Stimulated activated effector memory CD8-positive, alpha-beta T cell treated with anti-CD3 and anti-CD28 coated beads, Interleukin-12 subunit alpha, Interleukin-12 subunit beta, amount 100 ng/mL, for 72 hours (primary cell): ENCODE results near the gene SYMPK.
A peak's percentile ranks its signal among the peaks of the same experiment; 100 is the strongest.

Source experiments
- ATAC-seq: fragments of 150-1000 bp; cut with Tn5 transposase; 2 replicates; pipeline ENCODE4 v1.10.0; 2021
- DNase-seq, 2 donors: peaks; one replicate each; pipeline ENCODE4 v3.0.0; 2021 to 2022; ENCODE audit warnings: low spot score in 2 of 2
- H3K27ac Mint-ChIP-seq: one replicate; pipeline ENCODE4 v1.8.0; 2022; ENCODE audit warnings: mild to moderate bottlenecking, mixed read lengths
- H3K36me3 Mint-ChIP-seq: one replicate; pipeline ENCODE4 v1.8.0; 2022; ENCODE audit warnings: mild to moderate bottlenecking, mixed read lengths
- H3K4me1 Mint-ChIP-seq: one replicate; pipeline ENCODE4 v1.8.0; 2022; ENCODE audit warnings: mixed read lengths
- H3K4me3 Mint-ChIP-seq: one replicate; pipeline ENCODE4 v1.8.0; 2022; ENCODE audit warnings: mild to moderate bottlenecking, mixed read lengths
- H3K9me3 Mint-ChIP-seq: one replicate; pipeline ENCODE4 v1.8.0; 2022; ENCODE audit warnings: mixed read lengths

The SYMPK gene

DNA sequence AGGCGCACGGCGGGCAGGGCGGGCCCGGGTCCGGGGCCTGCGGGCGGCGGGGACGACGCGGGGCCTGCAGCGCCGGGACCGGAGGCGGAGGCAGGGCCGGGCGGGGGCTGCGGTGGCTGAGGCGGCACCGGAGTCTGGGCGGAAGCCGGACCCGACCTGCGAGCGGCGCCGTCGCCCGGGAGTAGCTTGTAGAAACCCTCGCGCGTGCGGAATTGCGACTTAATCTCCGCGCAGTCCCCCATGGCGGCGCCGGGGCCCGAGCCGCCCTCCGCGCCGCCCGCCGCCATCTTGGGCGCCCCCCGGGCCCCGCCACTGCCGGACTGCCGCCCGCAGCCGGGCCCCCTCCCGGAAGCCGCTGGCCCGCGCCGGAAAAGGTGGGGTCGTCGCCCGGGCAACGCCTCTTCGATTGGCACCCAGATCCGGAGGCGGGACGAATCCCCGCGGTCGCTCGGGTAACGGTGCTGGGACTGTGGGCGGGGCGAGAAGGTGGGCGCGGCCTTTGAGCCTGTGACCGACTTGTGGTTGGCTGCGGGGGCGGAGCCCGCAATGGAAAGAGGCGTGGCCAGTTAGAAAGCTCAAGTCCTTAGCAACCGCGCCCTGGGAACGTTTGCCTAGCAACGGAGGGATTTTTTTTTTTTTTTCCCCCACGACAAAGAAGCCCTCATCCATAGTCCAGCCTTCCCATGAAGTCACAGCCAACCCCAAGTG, 70.3 kb downstream of the SYMPK start, which contains the start of gene DMWD:
TSS of gene DMWD (minus strand) at position 376 of the 708 bp plus-strand sequence. CDS start at position 287, 89 bp downstream.
- H3K4me1 Mint-ChIP-seq = peaks cover 50% of the 10 kb centered on the region

DNA sequence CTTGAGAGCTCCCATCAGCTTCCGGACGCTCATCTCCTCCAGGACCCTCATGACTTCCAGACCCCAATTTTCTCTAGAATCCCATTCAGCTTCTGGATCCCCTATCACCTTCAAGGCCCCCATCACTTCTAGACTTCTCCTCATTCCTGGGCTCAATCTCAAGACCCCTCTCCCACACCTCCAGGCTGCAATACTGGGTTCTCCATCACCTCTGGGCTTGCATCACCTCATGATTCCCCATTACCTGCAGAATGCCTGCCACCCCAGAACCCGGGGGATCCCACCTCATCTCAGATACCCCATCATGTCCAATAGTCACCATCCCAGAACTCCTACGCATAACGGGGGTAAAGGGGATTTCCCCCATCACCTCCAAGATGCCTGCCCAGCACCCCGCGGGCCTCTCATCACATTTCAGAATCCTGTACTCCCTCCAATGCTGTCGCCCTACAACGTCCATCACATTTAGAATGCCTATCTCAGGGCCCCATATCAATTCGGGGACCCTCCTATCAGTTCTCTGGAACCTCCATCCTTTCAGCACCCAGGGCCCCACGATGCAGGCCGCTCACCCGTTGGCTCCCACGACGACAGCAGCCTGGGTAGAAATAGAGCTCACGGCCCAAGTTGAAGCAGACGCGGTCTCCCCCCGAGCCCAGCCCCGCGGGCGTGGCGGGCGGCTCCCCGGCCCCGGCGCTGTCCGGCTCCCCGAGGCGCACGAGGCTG, 71.0 kb downstream of the SYMPK start:
- DNase-seq (no peak), ATAC-seq (peak; percentile 45)
- peaks cover 50% of the 10 kb centered on the region for H3K4me1 Mint-ChIP-seq
- H3K9me3 Mint-ChIP-seq = no peaks in the 10 kb centered on the region
- H3K27ac Mint-ChIP-seq = peak overlapping the region; percentile 92
- H3K36me3 Mint-ChIP-seq = peaks cover 70% of the 10 kb centered on the region
- peak overlapping the region; percentile 94 for H3K4me3 Mint-ChIP-seq

More for the DNA sequence above, 70.3 kb downstream of the SYMPK start, which contains the start of gene DMWD:
- peak; percentile 93 for ATAC-seq
- Mint-ChIP-seq H3K27ac (peak within 1 kb of the TSS; percentile 92), H3K36me3 (peaks cover 65% of the 10 kb centered on the region), H3K4me3 (peak within 1 kb of the TSS; percentile 94), H3K9me3 (no peaks in the 10 kb centered on the region)
- peak; percentile 99 to 100 for DNase-seq

DNA sequence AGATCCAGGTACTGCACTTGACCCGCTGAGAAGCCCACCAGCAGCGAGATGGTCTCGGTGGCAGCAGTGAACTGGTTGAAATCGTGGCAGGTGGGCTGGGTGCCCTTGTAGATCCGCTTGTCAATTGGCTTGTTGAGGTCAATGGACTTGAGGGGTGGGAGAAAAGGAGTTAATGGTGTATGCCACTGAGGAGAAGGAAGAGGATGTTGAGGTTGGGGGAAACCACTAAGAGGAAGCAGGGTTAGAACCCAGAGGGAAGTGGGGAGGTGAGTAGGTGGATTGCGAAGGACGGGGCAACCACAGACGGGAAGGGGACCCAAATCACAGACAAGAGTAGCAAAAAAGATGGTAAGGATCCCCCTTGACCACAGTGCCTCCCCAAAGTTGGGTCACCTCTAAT, 72.0 kb downstream of the SYMPK start:
- Mint-ChIP-seq H3K4me3 (peak overlapping the region; percentile 94), H3K36me3 (peaks cover 79% of the 10 kb centered on the region), H3K9me3 (no peaks in the 10 kb centered on the region), H3K27ac (no peak overlapping the region), H3K4me1 (peaks cover 50% of the 10 kb centered on the region)
- ATAC-seq = no peak
- no peak for DNase-seq

DNA sequence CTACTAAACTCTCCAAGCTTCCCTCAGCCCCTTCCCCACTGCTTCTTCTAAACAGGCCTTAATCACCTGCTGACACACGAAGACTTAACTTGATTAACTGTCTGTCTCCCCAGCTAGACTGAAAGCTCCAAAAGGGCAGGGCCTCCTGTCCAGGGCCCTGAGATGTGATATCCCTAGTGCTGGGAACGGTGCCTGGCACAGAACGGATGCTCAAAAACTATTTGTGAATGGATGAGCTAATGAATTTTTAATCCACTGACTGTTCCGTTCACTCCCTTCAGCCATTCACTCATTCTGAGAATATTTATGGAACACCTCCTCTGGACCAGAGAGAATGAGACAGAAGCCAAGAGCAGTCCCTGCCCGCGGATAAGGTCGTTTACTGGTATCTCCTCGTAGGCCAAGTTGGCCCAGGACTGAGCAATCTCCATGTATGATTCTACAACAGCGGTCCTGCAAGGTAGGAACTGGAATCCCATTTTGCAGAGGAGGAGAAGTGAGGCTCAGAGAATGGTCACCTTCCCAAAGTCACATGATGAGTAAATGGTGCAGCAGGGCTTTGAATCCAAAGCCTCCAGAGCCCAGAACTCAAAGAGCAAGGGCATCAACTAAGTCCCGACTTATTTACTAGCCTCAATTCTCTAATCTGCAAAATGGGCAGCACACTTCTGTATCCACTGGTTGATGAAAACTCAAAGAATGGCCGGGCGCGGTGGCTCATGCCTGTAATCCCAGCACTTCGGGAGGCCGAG, 73.7 kb downstream of the SYMPK start:
- Mint-ChIP-seq H3K9me3 (no peaks in the 10 kb centered on the region), H3K36me3 (peaks cover 79% of the 10 kb centered on the region)
- no peak for DNase-seq

DNA sequence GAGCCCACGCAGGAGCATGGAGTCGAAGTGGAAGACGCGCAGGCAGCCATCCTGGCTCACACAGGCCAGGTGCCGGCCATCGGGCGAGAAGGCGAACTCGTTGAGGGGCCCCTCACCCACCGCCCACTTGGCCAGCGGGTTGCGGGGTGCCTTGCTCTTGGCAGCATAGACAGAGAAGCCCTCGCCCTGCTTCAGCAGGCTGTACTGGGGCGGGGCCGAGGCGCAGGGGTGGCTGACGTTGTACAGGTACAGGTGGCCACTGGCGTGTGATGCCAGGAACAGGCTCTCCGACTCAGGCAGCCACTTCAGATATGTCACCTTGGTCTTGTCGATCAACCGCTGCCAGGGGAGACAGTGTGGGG, 76.4 kb downstream of the SYMPK start:
- Mint-ChIP-seq H3K27ac (no peak overlapping the region), H3K9me3 (no peaks in the 10 kb centered on the region), H3K4me1 (peaks cover 23% of the 10 kb centered on the region), H3K36me3 (peaks cover 53% of the 10 kb centered on the region), H3K4me3 (no peak overlapping the region)
- no peak for ATAC-seq
- DNase-seq = no peak

More for the DNA sequence above, 73.7 kb downstream of the SYMPK start:
- no peak overlapping the region for H3K27ac Mint-ChIP-seq
- no peak overlapping the region for H3K4me3 Mint-ChIP-seq
- peaks cover 44% of the 10 kb centered on the region for H3K4me1 Mint-ChIP-seq
- ATAC-seq = no peak

DNA sequence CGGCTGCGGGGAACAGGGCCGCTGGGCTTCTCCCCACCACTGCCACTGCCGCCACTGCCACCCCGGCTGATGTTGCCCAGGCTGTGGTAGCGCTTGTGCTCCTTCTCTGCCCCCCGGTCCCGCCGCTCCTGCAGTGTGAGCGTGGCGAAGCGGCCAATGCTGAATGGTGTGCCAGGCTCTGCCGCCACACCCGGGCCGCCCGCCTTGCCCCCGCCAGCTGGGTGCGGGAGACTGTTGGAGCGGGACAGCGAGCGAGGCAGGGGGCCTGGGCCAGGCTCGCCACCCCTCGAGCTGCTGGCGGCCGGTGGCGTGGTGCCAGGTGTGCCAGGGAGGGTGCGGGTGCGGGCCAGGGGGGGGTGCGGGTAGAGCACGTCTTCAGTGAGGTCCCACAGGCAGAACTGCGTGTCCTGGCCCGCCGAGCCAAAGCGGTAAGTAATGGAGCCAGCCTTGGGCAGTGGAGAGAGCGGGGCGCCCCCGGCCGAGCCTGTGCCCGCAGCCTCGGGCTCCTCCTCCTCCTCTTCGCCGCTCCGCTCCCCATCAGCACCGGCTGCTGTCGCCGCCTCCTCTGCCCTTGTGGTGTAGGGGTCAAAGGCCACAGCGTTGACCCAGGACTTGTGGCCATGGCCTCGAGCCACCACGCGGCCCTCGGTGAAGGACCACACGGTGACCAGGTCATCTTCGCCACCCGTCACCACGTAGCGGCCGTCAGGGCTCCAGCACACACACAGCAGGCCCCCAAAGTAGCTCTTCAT, 77.0 kb downstream of the SYMPK start:
- no peaks in the 10 kb centered on the region for H3K9me3 Mint-ChIP-seq
- H3K27ac Mint-ChIP-seq = no peak overlapping the region
- H3K4me3 Mint-ChIP-seq = no peak overlapping the region
- H3K36me3 Mint-ChIP-seq = peaks cover 48% of the 10 kb centered on the region
- DNase-seq (no peak), ATAC-seq (no peak)
- peaks cover 20% of the 10 kb centered on the region for H3K4me1 Mint-ChIP-seq

DNA sequence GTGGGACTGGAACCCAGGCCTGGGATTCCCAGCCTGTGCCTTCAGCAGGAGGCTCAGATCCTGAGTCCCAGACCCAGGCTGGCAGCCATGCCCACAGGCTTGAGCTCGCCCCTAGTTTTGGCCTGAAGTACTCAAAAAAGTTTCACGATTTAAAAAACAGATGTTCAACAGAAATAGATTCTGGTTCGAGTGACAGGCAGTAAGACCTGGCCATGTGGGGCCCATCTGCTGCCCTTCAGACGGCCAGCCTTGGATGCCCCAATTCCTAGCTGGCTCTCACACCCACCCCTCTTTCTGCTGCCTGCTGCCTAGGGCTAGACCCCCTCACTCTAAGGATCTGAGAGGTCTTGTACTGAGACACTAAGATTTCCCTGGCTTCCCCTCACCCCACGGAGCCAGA, 77.8 kb downstream of the SYMPK start:
- H3K9me3 Mint-ChIP-seq = no peaks in the 10 kb centered on the region
- DNase-seq (no peak), ATAC-seq (no peak)
- H3K4me1 Mint-ChIP-seq = peaks cover 19% of the 10 kb centered on the region
- H3K36me3 Mint-ChIP-seq = peaks cover 39% of the 10 kb centered on the region
- no peak overlapping the region for H3K4me3 Mint-ChIP-seq
- H3K27ac Mint-ChIP-seq = no peak overlapping the region

DNA sequence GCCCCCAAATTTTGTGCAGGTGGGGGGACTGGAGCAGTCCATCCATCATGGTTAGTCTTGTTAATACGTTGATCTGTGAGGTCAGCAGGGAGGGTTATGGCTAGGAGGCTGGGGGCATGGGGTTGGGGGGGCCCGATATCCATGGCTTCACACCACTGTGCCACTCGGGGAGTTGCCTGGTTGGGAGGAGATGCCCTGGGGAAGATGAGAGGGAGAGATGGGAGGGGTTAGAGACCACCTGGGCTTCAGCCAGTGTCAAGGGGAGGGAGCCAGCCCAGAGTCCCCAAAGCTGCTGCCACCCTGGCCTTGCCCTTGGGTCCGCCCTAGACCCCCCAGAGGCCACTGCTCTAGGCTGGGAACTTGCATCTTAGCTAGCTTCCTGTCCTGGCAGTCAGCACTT, 78.9 kb downstream of the SYMPK start:
- DNase-seq (no peak), ATAC-seq (no peak)
- H3K9me3 Mint-ChIP-seq = no peaks in the 10 kb centered on the region
- H3K36me3 Mint-ChIP-seq = peaks cover 36% of the 10 kb centered on the region
- H3K4me1 Mint-ChIP-seq = peaks cover 29% of the 10 kb centered on the region
- no peak overlapping the region for H3K4me3 Mint-ChIP-seq
- no peak overlapping the region for H3K27ac Mint-ChIP-seq

DNA sequence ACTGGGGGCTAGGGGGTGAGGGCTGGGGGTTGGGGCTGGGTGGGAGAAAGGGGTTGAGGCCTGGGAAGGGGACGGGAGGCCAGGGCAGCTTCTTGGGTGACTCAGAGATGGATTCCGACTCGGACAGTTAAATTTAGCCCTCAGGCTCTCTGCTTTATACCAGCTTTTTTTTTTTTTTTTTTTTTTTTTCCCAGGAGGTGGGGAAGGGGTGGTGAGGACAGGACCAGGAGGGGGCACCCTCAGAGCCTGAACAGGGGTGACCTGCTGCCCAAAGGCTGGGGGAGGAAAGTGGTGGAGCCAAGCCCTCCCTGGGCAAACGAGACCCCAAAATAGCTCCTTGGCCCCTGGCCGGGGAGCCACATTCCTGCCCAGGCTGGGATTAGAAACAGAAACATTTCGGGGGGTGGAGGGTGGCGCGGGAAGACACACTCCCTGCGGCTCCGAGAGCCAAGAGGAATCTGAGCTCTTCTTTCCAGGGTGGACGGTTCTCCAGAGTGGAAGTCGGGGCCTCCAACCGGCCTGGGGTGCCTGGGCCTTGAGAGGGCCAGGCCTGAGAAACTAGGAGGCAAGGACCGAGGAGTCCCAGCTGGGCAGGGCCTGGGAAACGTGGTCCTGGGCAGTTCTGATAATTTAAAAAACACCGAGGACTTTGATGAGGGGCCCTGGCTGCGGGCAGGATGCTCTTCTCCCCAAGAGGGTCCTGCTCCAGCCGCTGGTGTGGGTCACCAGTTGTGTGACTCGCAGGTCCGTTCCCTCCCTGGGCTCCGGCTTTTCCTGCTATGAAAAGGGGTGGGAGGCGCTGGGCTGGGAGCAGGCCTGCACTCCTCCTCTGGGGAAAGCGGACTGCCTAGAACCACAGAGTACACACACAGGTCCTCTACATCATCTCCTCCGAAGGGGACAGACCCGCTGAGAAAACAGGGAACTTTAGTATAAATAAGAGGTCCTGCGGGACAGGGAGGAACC, 79.8 kb downstream of the SYMPK start:
- no peak for DNase-seq
- peaks cover 30% of the 10 kb centered on the region for H3K36me3 Mint-ChIP-seq

DNA sequence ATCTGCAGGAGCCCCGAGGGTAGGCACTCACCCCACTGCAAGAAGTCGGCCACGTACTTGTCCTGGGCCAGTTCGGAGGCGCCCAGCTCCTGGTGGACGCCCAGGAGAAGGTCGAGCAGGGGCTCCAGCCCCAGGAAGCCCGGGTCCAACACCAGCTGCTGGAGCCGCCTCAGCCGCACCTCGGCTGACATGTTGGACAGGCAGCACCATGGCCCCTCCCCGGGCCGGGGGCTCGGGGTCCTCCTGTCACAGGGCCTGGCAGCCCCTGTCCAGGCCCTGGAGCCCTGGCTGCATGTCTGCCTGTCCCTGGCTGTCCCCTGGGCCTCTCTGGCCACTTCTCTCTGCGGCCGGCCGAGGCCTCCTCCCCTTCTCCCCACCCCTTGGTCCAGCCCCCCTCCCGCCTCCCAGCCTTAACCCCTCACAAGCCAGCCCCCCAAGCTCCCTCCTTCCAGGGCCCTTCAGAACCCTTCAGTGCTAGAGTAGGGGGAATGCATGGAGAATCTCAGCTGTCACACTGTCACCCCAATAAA, 80.7 kb downstream of the SYMPK start, which contains the start of gene DMPK:
TSS of gene DMPK (minus strand) at position 329 of the 530 bp plus-strand sequence. CDS start at position 191, 138 bp downstream.
- H3K9me3 Mint-ChIP-seq = no peaks in the 10 kb centered on the region

More for the DNA sequence above, 79.8 kb downstream of the SYMPK start:
- ATAC-seq = no peak
- Mint-ChIP-seq H3K27ac (no peak overlapping the region), H3K4me1 (peaks cover 31% of the 10 kb centered on the region), H3K9me3 (no peaks in the 10 kb centered on the region), H3K4me3 (no peak overlapping the region)

DNA sequence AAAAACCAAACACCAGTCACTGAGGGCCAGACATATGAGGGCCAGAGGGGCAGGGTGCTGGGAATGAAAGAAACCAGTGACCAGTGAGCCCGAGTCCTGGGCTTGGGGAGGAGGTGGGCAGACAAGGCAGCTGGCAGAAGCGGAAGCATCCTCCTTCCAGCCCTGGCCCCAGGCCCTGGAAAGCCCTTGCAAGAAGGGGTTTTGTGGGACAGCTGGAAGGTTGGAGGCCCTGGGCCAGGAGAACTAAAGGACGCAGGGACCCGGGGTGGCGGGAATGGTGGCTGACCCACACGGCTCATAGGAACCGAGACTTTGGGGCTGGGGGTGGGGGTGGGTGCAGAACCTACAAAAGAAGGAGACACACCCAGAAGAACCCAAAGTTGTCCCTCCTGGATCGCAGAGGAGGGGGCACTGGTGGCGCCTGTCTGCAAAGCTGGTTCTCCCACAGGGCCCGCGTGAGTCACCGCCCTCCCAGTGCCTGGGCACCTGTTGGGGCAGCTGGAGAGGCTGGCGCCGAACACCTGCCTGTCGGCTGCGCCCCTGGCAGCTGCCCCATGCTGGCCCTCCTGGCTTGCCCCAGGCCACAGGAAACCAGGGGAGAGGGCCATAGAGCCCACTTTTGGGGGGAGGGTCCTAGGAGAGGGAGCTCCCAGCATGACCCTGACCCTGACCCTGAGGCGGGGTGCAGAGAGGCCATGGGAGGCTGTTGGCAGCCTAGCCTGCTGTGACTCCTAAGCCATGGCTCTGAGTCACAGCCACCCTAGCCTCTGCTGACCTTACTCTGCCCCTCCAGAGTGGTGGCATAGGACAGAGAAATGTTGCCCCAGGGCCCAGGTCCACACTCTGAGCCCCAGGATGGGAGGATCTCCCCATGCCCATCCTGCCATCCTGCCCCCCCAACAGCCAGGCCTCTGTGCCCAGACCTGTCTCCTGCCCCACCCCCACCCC, 81.5 kb downstream of the SYMPK start:
- ATAC-seq = no peak
- H3K4me1 Mint-ChIP-seq = peaks cover 26% of the 10 kb centered on the region
- H3K4me3 Mint-ChIP-seq = no peak overlapping the region
- H3K9me3 Mint-ChIP-seq = no peaks in the 10 kb centered on the region
- H3K36me3 Mint-ChIP-seq = peaks cover 24% of the 10 kb centered on the region
- H3K27ac Mint-ChIP-seq = peak overlapping the region; percentile 5
- no peak for DNase-seq

More for the DNA sequence above, 80.7 kb downstream of the SYMPK start, which contains the start of gene DMPK:
- ATAC-seq (no peak), DNase-seq (no peak)
- peaks cover 26% of the 10 kb centered on the region for H3K4me1 Mint-ChIP-seq
- H3K4me3 Mint-ChIP-seq = no peak within 1 kb of the TSS
- no peak within 1 kb of the TSS for H3K27ac Mint-ChIP-seq
- peaks cover 22% of the 10 kb centered on the region for H3K36me3 Mint-ChIP-seq

DNA sequence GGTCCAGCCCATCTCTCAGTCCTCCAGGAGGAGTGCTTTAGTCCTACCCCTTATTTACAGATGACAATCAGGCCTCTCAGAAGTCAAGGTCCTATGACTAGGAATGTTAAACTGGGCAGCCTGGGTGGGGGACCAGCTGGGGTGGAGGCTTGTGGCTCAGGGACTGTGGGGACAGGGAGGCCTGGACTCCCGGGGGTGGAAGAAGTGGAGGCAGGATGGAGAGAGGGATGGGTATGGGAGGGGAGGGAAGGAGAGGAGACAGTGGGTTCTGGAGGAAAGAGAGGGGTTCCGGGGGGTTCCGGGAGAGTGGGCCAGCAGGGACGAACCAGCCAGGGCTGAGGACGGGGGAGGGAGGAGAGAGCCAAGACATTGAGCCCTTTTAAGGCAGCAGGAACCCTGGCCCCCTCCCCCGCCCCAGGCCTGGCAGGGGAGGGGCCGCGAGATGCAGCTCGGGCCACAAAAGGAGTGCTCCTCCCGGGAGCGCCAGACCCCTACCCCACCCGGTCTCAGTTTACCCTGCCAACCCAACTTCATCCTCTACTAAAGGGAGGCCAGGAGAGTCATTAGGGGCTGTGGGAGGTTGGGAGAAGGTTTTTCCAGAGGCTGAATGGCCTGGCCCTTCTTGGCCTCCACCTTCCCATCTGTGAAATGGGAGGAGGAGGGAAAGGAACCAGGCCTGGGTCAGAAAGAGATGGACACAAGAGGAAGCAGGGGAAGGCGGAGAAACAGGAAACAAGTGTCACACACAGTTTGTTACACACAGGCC, 82.3 kb downstream of the SYMPK start:
- Mint-ChIP-seq H3K4me1 (peaks cover 26% of the 10 kb centered on the region), H3K27ac (peak overlapping the region; percentile 5)
- no peak for ATAC-seq

More for the DNA sequence above, 82.3 kb downstream of the SYMPK start:
- Mint-ChIP-seq H3K9me3 (no peaks in the 10 kb centered on the region), H3K36me3 (peaks cover 19% of the 10 kb centered on the region), H3K4me3 (no peak overlapping the region)
- DNase-seq = no peak
